ENCODE results near the gene OCSTAMP. TPM values are rescaled to one million over a fixed set of nuclear protein-coding genes. Genes with fewer than 3 reads are reported as not detected.

OCSTAMP gene
- total and polyA plus RNA-seq, 2 experiments from 2014 or later: 0.32 to 0.45 TPM

DNA sequence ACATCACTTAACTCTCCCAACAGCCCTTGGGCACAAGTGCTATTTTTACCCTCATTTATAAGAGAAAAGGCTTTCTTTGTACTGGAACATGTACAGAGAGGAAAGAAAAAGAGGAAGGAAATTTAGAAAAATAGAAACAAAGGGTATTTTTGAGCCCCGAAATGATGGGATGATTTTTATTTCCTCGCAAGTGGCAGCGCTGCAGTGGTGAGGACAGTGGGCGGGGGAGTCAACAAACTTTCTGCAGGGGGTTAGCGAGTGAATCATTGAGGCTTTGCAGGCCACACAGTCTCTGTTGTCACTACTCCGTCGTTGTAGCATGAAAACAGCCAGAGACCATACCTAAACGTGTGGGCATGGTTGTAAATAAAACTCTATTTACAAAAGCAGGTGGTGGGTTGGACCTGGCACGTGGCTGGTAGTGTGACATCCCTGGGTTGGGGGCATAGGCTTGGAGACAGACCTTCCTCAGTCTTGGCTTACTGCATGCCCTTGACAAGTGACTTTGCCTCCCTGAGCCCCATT lies 25.5 kb upstream of the OCSTAMP start:
- H3K79me2 ChIP-seq (replicated peaks; ENCODE audit: insufficient read depth): no peaks in the 10 kb centered on the region
- no peak overlapping the region for H3K4me2 ChIP-seq
- peaks cover 9% of the 10 kb centered on the region for H3K36me3 Mint-ChIP-seq (ENCODE audit: low read depth)
- no peak overlapping the region for H3K27ac ChIP-seq (ENCODE audit: low read depth)
- peaks cover 4% of the 10 kb centered on the region; the same call in 2 of the 3 replicates for H3K4me1 Mint-ChIP-seq
- no peak for ATAC-seq
- no peaks in the 10 kb centered on the region for H3F3A ChIP-seq (replicated peaks; ENCODE audit: low read depth)
- H3K36me3 ChIP-seq (ENCODE audit: insufficient read depth): no peaks in the 10 kb centered on the region
- DNase-seq (ENCODE audit: low spot score): no peak
- H3K9me2 ChIP-seq (ENCODE audit: insufficient read depth): no peaks in the 10 kb centered on the region
- H4K20me1 ChIP-seq (replicated peaks; ENCODE audit: insufficient read depth): no peaks in the 10 kb centered on the region
- H2AFZ ChIP-seq: no peak overlapping the region
- no peak overlapping the region for H3K4me3 ChIP-seq
- no peaks in the 10 kb centered on the region for H3K27me3 ChIP-seq (ENCODE audit: insufficient read depth)
- no peak overlapping the region for H3K27ac Mint-ChIP-seq
- no peak overlapping the region for H3K4me3 Mint-ChIP-seq
- H3K27me3 Mint-ChIP-seq (ENCODE audit: insufficient read depth, low read depth, poor library complexity): peaks cover 3% of the 10 kb centered on the region
- TF ChIP-seq NANOG (IDR thresholded peaks at IDR 0.05; ENCODE audit: borderline replicate concordance) (no peak), POLR2AphosphoS5 (IDR thresholded peaks at IDR 0.05; ENCODE audit: low read depth) (no peak), CTCF (conservative IDR thresholded peaks at IDR 0.05; ENCODE audit: low read depth in 2 of 2) (no peak), ETS1 (IDR thresholded peaks at IDR 0.05) (no peak), ZNF114 (CRISPR knock-in tag; IDR thresholded peaks at IDR 0.05) (no peak), STAT1 (IDR thresholded peaks at IDR 0.05; ENCODE audit: unreplicated experiment) (no peak), JUNB (IDR thresholded peaks at IDR 0.05; ENCODE audit: unreplicated experiment) (no peak), ZNF331 (CRISPR knock-in tag; IDR thresholded peaks at IDR 0.05; ENCODE audit: low read depth) (no peak), EZH2 (IDR thresholded peaks at IDR 0.05; ENCODE audit: low read depth, unreplicated experiment) (no peak)
- TF ChIP-seq, protein P1, sequence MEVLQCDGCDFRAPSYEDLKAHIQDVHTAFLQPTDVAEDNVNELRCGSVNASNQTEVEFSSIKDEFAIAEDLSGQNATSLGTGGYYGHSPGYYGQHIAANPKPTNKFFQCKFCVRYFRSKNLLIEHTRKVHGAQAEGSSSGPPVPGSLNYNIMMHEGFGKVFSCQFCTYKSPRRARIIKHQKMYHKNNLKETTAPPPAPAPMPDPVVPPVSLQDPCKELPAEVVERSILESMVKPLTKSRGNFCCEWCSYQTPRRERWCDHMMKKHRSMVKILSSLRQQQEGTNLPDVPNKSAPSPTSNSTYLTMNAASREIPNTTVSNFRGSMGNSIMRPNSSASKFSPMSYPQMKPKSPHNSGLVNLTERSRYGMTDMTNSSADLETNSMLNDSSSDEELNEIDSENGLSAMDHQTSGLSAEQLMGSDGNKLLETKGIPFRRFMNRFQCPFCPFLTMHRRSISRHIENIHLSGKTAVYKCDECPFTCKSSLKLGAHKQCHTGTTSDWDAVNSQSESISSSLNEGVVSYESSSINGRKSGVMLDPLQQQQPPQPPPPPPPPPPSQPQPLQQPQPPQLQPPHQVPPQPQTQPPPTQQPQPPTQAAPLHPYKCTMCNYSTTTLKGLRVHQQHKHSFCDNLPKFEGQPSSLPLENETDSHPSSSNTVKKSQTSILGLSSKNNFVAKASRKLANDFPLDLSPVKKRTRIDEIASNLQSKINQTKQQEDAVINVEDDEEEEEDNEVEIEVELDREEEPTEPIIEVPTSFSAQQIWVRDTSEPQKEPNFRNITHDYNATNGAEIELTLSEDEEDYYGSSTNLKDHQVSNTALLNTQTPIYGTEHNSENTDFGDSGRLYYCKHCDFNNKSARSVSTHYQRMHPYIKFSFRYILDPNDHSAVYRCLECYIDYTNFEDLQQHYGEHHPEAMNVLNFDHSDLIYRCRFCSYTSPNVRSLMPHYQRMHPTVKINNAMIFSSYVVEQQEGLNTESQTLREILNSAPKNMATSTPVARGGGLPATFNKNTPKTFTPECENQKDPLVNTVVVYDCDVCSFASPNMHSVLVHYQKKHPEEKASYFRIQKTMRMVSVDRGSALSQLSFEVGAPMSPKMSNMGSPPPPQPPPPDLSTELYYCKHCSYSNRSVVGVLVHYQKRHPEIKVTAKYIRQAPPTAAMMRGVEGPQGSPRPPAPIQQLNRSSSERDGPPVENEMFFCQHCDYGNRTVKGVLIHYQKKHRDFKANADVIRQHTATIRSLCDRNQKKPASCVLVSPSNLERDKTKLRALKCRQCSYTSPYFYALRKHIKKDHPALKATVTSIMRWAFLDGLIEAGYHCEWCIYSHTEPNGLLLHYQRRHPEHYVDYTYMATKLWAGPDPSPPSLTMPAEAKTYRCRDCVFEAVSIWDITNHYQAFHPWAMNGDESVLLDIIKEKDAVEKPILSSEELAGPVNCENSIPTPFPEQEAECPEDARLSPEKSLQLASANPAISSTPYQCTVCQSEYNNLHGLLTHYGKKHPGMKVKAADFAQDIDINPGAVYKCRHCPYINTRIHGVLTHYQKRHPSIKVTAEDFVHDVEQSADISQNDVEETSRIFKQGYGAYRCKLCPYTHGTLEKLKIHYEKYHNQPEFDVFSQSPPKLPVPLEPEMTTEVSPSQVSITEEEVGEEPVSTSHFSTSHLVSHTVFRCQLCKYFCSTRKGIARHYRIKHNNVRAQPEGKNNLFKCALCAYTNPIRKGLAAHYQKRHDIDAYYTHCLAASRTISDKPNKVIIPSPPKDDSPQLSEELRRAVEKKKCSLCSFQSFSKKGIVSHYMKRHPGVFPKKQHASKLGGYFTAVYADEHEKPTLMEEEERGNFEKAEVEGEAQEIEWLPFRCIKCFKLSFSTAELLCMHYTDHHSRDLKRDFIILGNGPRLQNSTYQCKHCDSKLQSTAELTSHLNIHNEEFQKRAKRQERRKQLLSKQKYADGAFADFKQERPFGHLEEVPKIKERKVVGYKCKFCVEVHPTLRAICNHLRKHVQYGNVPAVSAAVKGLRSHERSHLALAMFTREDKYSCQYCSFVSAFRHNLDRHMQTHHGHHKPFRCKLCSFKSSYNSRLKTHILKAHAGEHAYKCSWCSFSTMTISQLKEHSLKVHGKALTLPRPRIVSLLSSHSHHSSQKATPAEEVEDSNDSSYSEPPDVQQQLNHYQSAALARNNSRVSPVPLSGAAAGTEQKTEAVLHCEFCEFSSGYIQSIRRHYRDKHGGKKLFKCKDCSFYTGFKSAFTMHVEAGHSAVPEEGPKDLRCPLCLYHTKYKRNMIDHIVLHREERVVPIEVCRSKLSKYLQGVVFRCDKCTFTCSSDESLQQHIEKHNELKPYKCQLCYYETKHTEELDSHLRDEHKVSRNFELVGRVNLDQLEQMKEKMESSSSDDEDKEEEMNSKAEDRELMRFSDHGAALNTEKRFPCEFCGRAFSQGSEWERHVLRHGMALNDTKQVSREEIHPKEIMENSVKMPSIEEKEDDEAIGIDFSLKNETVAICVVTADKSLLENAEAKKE (CRISPR knock-in tag; IDR thresholded peaks at IDR 0.05): no peak
- TF ChIP-seq, protein P2, sequence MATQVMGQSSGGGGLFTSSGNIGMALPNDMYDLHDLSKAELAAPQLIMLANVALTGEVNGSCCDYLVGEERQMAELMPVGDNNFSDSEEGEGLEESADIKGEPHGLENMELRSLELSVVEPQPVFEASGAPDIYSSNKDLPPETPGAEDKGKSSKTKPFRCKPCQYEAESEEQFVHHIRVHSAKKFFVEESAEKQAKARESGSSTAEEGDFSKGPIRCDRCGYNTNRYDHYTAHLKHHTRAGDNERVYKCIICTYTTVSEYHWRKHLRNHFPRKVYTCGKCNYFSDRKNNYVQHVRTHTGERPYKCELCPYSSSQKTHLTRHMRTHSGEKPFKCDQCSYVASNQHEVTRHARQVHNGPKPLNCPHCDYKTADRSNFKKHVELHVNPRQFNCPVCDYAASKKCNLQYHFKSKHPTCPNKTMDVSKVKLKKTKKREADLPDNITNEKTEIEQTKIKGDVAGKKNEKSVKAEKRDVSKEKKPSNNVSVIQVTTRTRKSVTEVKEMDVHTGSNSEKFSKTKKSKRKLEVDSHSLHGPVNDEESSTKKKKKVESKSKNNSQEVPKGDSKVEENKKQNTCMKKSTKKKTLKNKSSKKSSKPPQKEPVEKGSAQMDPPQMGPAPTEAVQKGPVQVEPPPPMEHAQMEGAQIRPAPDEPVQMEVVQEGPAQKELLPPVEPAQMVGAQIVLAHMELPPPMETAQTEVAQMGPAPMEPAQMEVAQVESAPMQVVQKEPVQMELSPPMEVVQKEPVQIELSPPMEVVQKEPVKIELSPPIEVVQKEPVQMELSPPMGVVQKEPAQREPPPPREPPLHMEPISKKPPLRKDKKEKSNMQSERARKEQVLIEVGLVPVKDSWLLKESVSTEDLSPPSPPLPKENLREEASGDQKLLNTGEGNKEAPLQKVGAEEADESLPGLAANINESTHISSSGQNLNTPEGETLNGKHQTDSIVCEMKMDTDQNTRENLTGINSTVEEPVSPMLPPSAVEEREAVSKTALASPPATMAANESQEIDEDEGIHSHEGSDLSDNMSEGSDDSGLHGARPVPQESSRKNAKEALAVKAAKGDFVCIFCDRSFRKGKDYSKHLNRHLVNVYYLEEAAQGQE (IDR thresholded peaks at IDR 0.05; ENCODE audit: unreplicated experiment): no peak
- peaks cover 7% of the 10 kb centered on the region for H3K9me3 Mint-ChIP-seq
- H3K4me1 ChIP-seq (ENCODE audit: insufficient read depth): no peaks in the 10 kb centered on the region

Measured in GM23338 (cell line).